Measurements from ENCODE around the gene OLFML2A.

Gene OLFML2A

DNA sequence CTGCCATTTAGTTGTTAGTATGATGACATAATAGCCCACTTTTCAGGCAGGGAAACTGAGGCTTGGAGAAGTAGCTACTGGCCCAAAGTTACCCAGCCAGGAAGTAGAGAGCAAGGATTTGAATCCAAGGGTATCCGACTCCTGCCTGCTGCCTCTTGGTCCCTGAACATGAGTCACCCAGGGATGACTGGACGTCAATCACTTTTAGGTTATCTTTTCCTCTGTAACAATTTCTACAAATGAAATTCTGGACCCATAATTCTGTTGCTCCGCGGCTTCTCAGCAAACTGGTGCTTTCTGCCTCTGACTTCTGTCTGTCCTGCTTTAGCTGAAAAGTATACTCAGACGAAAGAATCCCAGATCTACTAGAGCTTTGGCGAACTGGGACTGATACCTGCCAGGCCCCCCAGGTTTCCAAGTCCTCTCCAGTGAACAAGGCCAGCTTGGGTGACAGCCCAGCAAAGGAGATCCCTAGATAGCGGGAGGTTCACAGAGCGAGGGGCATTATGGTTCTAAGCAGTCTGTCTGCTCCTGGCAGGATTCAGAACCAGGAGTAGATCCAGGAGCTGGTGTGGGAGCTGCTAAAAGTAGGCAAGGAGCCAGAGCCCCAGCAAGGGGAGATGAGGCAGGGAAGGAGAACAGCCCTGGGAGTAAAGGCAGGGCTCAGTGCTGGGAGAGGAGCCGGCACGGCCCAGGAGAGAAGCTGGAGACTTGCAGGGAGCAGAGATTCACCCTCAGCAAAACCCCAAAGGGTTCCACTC lies 20.6 kb downstream of the OLFML2A start:
- DNase-seq (ENCODE audit: low read depth), result no peak

DNA sequence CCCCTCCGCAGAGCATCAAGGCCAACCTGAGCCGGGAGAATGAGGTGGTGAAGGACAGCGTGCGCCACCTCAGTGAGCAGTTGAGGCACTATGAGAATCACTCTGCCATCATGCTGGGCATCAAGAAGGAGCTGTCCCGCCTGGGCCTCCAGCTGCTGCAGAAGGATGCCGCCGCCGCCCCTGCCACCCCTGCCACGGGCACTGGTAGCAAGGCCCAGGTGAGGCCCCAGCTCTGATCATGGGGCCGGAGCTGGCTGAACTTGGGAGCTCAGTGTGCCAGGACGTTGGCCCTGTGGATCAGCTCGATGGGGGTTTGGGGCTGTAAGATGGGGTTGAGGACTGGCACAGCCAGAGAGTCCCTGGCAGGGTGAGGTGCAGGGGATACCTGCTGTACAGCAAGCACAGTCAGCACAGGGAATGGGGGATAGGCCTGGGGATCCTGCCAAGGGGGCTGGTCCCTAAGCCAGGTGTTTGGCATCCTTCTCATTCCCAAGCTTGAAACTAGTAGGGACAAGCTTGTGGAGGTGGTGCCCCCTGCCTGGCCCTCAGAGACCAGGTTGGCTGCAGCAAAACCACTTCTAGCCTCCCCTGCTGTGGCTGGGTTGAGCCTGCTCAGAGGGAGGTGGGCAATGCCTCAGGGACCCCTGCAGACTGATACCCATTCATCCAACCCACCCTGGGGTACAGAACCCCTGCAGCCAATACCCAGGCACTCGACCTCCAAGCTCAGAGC lies 22.5 kb downstream of the OLFML2A start:
- DNase-seq (ENCODE audit: low read depth), result no peak

DNA sequence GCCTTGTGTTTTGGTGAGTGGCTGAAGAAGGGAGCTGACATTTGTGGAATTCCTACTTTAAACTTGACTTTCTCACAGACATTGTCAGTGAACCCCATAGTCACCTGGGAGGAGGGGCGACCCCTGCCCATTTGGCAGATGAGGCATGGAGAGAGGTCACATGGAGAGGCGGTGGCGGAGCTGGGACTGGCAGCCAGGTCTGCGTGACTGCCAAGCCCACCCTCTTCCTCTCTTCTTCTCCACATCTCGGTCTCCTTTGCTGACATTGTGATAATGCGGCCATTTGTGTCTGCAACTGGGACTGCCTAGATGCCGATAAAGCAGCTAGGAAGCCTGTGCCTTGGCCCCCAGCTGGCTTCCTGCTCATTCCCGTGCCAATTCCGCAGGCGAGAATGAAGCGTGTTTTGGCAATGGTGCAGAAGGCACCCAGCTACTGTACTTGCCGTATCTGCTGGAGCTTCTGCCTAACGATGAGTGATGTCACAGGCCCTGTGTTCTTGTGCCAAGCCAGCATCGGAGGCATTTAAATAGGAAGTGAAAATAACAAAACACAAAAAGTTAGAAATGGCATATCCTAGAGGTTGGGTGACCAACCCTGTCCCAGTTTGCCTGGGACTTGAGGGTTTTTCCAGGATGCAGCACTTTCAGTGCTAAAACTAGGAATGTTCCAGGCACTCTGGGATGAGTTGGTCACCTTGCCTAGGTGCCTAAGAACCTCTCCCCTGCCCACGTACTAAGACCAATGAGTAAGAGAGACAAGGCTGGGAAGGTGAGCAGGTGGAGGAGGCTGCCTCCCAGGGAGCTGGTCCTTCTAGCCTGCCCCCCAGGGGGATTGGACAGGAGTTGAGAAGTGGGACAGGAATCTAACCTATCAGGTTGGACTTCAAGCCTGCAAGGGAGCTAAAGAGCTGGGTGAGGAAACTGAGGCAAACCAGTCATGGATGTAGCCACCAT lies 23.6 kb downstream of the OLFML2A start:
- DNase-seq (ENCODE audit: low read depth), result no peak

DNA sequence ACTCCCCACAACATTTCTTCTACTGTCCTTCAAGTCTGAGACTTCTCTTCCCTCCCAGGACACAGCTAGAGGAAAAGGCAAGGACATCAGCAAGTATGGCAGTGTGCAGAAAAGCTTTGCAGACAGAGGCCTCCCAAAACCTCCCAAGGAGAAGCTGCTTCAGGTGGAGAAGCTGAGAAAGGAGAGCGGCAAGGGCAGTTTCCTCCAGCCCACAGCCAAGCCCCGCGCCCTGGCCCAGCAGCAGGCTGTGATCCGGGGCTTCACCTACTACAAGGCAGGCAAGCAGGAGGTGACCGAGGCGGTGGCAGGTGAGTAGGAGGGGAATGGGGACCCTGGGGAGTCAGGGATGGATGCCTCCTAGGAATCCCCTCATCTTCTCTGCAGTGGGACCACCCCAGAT lies 24.4 kb downstream of the OLFML2A start:
- DNase-seq (ENCODE audit: low read depth), result no peak

DNA sequence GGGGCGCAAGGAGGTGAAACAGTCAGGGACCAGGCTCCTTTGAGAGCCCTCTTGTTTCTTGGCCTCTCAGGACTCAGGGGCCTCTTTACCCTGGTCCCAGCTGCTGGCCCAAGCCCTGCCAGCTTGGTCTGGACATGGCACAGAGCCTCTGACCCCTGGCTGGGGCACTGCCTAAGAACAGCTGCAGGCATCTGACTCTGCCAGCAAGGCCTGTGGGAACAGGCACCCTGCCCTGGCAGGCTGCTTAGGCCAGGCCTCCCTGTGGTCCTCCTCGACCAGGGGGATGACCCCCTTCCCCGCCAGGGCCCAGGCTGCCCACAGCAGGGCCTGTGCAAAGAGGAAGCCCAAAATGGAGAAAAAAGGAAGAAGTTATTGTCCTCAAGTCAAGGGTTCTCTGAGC lies 25.5 kb downstream of the OLFML2A start:
- DNase-seq (ENCODE audit: low read depth), result no peak

DNA sequence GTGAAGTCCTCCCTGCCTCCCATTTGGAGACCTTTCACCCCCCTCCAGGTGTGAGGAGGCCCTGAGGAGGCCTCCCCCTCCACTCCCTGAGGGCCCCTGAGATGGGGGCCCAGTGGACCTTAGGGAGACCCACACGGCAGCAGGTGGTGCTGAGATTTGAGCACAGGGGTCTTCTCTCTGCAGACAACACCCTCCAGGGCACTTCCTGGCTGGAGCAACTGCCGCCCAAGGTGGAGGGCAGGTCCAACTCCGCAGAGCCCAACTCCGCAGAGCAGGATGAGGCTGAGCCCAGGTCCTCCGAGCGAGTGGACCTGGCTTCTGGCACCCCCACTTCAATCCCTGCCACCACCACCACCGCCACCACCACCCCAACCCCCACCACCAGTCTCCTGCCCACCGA lies 27.0 kb downstream of the OLFML2A start:
- DNase-seq (ENCODE audit: low read depth), result no peak

DNA sequence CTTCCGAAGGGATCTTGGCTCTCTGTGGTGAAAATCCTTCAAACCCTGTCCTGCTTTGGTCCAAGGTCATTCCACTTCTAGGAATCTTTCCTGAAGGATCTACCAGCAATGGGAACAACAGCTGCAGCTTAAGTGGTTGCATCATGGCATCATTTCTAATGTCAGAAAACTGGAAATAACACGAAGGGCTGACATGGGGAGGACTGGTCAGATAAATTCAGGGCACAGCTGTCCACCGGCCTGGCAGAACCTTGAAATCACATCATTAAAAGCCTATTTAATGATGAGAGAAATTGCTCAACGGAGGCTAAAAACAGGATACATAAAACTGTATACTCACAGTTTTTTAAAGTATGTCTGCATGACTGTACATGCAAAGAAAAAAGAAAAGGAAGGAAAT lies 28.3 kb downstream of the OLFML2A start:
- DNase-seq (ENCODE audit: low read depth), result no peak

DNA sequence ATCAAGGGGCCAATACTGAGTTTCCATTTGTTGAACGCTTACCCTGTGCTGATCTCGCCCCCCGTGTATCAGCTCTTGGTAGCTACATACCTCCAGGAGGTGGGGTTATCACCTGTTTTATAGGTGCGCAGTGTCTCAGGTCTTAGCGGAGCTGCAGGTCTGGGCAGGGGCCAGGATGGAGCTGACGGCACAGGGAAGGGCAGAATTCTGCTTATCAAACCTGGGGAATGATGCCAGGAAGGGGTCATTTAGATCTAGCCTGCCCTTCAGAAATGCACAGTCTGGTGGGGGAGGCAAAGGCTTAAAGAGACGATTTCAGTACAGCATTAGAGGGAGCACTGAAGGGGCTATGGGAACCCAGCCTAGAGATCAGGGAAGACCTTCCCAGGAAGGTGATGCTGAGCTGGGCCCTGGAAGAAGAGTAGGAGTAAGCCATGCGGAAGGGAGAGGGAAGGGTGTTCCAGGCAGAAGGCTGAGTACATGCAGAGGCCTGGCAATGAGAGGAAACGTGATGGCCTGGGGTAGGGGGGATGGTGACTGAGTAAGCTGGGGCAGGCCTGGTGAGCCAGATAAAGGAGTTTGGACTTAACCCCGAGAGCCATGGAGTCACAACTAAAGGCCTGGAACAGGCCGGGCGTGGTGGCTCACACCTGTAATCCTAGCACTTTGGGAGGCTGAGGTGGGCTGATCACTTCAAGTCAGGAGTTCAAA lies 31.5 kb downstream of the OLFML2A start:
- DNase-seq (ENCODE audit: low read depth), result no peak

DNA sequence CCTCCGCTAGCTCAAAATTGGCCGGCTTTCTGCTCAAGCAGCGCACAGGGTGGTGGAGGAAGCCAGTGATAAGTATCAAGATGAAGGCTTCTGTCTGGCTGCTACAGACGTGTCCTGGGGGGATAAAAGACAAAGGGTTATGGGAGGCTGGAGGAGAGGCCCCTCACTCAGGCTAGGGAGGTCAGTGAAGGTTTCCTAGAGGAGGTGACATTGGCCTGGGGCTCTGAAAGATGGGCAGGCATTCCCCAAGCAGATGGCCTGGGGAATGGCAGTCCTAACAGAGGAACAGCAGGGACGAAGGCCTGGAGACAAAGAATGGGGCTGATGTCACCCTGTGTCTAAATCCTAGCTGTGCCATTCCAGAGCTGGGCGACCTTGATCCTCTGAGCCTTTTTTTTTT lies 32.3 kb downstream of the OLFML2A start:
- no peak for DNase-seq (ENCODE audit: low read depth)

DNA sequence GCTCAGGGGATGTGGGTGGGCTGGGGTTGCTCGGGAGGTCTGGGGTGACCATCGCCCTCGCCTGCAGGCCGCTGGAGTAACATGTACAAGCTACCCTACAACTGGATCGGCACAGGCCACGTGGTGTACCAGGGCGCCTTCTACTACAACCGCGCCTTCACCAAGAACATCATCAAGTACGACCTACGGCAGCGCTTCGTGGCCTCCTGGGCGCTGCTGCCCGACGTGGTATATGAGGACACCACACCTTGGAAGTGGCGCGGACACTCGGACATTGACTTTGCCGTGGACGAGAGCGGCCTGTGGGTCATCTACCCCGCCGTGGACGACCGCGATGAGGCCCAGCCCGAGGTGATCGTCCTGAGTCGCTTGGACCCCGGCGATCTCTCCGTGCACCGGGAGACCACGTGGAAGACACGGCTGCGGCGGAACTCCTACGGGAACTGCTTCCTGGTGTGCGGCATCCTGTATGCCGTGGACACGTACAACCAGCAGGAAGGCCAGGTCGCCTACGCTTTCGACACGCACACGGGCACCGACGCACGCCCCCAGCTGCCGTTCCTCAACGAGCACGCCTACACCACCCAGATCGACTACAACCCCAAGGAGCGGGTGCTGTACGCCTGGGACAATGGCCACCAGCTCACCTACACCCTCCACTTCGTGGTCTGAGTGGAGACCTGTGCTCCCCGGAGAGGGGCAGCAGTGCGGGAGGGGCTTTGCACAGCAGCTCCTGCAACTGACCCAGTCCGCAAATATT lies 33.0 kb downstream of the OLFML2A start:
- no peak for DNase-seq (ENCODE audit: low read depth)

DNA sequence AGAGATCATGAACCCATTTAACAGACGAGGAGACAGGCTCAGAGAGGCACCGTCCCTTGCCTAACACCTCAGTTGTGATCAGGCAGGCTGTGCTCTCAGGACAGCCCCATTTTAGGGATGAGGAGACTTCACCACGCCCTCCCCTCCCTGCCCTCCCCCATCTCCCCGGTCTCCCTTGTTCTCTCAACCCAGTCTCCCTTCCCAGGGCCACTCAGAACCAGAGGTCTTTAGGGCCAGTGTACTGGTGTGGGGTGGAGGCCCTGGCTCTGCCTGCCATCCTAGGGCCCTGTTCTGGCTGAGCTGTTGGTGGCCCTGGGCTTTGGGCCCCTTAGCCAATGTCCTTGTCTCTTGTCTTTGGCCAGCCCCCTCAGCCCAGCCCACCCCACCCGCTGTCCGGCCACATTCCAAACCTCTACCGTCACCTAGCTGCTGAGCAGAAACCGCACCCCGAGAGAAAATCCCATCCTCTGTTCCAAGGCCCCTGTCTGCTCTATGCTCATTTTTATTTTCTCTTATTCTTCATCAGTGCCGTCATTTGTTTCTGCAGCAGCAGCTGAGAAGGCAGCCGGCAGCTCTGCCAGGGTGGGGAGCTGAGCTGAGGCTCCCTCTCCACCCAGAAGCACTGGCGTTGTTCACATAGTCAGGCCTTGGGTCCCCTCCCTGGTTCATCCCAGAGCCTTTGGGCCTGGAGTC lies 33.9 kb downstream of the OLFML2A start:
- no peak for DNase-seq (ENCODE audit: low read depth)

DNA sequence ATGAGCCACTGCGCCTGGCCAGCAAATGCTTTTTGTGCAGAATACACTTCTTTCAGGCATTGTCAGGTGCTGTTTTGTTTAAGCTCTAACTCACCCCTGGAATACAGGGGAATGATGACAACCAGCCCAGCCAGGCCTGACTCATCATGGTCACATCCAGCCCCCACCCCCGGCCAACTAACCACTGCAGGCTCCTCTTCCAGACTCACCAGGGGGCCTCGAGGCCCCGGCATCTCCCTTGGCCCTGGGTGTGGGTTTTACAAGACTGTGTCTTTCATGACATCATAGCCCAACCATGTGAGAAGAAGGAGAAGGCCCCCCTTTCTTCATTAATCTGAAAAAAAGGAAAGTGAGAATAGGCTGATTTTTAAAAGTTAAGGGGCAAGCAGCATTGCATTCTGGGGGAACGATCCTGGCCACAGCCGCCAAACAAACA lies 35.5 kb downstream of the OLFML2A start:
- no peak for DNase-seq (ENCODE audit: low read depth)

DNA sequence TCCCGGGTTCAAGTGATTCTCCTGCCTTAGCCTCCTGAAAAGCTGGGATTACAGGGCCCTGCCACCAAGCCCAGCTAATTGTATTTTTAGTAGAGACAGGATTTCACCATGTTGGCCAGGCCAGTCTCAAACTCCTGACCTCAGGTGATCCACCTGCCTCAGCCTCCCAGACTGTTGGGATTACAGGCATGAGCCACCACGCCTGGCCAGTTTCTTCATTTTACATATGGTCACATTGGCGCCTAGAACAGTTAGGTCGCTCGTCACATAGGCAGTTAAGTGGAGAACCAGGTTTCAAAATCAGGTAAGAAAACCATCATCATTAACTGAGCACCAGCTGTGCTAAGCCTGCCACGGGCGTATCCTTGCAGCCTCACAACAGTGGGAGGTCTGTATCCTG lies 36.1 kb downstream of the OLFML2A start:
- DNase-seq (ENCODE audit: low read depth), result no peak

DNA sequence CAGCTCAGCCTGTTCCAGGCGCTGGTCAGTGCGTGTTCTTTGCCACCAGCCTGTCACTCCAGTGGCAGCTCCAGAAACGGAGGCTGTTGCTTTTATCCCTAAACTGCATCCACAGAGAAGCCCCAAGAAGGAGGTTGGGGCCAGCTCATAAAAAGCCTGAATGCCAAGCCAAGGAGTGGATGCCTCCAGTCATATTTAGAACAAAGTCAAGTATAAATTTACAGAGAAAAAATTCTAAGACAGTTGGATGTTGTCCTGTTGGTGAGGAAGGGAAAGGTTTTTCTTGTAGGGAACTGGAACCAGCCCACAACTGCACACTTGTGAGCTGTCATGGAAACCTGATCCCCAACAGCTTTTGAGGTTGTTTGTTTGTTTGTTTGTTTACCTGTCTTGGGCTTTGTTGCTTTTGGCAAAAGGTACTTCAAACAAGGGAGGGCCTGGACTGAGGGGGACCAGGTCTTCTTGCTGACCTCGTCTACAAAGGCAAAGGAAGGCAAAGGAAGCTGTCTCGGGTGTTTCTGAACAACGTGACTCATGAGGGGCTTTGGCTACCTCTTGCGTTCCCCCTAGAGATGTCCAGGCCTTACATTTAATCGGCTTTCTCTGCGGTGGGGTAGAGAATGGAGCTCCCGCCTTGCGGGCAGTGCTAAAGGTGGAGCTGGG lies 36.7 kb downstream of the OLFML2A start:
- no peak for DNase-seq (ENCODE audit: low read depth)

DNA sequence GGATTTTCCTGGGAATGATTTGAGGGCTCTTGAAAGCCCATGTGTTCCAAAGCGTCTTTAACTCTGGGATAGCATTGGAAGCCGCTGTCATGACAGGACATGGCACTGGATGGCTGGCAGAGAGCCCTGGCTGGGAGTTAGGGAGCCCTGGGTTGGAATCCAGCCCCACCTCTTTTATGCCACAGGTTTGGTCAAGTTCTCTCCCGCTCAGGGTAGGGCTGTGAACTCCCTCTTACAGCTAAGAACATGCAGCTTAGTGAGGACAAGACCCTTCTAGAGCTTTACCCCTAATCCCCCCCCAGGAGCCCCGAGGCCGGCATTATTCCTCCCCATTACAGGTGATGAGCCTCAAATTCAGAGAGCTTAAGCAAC lies 37.2 kb downstream of the OLFML2A start:
- no peak for DNase-seq (ENCODE audit: low read depth)

DNA sequence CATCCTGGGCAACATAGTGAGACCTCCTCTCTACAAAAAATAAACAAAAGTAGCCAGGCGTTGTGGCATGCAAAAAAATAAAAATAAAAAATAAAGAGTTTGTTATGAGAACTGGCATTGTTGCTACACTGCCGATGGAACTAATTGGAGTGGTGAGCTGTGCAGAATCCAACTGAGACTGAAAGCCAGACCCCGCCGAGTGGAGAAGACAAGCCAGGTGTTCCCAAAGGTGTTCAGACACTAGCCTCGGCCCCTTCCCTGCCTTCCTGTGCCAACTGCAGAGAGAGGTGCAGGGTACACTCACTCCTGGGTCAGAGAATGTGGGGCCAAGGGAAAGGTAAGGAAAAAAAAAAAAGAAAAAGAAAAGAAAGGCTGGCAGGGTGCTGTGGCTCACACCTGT lies 38.7 kb downstream of the OLFML2A start:
- DNase-seq (ENCODE audit: low read depth), result no peak

DNA sequence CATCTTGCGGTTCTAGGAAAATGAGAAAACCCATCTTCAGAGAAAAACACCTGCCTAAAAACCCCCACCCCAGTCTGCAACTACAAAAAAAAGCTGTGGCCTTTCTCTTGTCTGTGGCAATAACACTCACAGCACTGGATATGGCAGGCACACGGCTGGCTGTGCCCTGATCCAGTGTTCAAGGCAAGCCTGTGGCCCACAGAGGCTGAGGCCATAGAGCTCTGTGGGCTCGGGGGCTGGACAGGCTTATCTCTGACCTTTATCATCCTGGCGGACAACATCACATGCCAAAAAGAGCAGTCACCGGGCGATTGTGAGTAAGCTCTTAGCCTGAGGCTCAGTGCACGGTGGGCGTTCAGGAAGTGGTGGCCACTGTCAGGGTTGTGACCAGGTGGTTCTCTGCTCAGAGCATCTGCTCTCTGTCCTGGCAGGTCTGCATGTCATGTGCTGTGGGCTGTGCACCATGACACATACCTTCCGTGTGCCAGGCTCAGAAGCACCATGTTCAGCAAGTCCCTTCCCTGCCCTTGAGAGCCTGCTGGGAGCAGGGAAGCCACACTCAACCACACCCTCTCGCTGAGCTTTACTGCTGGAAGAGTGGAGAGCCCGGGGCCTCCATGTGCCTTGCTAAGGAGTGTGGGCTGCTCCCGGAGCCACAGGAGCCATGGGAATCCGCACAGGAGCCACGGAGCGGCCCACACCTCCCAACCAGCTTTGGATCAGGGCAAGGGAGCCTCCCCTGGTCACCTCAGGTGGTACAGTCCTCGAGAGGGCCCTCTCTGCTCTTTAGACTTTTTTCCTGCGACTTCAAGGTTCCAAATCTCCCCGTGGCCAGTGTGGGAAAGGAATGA lies 41.7 kb downstream of the OLFML2A start:
- no peak for DNase-seq (ENCODE audit: low read depth)

DNA sequence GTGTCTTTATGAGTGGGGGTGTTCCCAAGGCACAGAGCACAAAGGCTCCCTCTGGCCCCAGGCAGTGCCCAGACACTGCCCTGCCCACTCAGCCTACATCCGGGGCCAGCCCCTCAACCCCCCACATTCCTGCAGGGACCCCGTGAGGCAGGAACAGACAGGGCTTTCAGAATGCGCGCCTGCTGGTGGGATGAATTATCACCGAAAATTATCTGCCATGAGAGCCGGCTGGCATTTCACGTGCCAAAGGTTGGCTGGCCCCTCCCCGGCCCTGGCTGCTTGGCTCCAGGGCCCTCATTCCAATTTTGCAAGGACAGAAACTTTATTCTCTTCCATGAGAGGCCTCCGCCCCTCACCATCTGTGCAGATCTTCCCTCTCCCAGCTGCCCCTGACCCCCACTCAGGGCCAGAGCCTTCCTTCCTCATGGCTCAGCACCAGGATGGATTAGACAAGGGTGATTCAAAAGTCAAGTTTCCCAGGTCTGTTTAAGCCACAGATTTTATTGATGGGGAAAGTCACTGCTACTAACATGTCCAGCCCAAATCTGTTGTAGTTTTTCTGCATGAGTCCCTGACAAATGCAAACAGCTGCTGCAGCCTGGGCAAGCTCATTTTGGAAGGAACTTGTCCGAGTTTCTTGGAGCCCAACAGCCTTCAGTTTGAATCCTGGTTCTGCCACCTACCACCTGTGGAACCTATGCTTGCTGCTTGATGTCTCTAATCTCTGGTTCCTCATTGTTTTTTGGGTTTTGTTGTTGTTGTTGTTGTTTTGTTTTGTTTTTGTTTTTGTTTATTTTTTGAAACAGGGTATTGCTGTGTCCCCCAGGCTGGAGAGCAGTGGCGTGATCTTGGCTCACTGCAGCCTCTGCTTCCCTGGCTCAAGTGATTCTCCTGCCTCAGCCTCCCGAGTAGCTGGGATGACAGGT lies 44.0 kb downstream of the OLFML2A start:
- no peak for DNase-seq (ENCODE audit: low read depth)

Data from stimulated activated CD8-positive, alpha-beta memory T cell treated with anti-CD3 and anti-CD28 coated beads, Interleukin-15, amount 100 ng/mL, for 1 hour (primary cell).